Esophagus muscularis mucosa (tissue), 4 donors: ENCODE data around the gene FBN1.

Experiments used
- CTCF ChIP-seq, 3 experiments: fragments of 200-600 bp in 2 of 3; fragments of 450-650 bp in 1 of 3; sonication (generic) in 2 of 3; IDR thresholded peaks; one replicate each; pipeline ENCODE4 v1.5.1; 2017 to 2019; ENCODE audit warnings: antibody characterized with exemption in 3 of 3, mild to moderate bottlenecking in 2 of 3, moderate library complexity in 1 of 3
- EP300 ChIP-seq: sonication (generic); formaldehyde crosslinking; IDR thresholded peaks from one replicate; pipeline ENCODE4 v1.6.1; 2017; ENCODE audit warnings: antibody characterized with exemption
- POLR2A ChIP-seq: fragments of 450-650 bp; IDR thresholded peaks from one replicate; pipeline ENCODE4 v1.6.1; 2017; ENCODE audit warnings: antibody characterized with exemption, moderate library complexity, mild to moderate bottlenecking, low read depth
- POLR2AphosphoS5 ChIP-seq, 2 donors: sonication (generic); formaldehyde crosslinking; IDR thresholded peaks; one replicate each; pipeline ENCODE4 v1.6.1; 2017; ENCODE audit warnings: antibody characterized with exemption in 2 of 2

GRCh38 chr15:48463366-48463880 is 182.1 kb downstream of the FBN1 start:
- no peak for TF ChIP-seq POLR2AphosphoS5 (IDR thresholded peaks at IDR 0.05)
- TF ChIP-seq CTCF (IDR thresholded peaks at IDR 0.05): no peak
- no peak for TF ChIP-seq POLR2A
- TF ChIP-seq EP300: no peak
